Kidney epithelial cell (primary cell): ENCODE measurements around the gene UVRAG. TPM values are rescaled to one million over a fixed set of nuclear protein-coding genes. Genes with fewer than 3 reads are reported as not detected.
A peak's percentile ranks its signal among the peaks of the same experiment; 100 is the strongest.

ENCODE experiments used
- DNase-seq: peaks from one replicate; pipeline ENCODE4 v3.0.0-alpha.2; 2010; ENCODE audit warnings: low read depth
- H3K27me3 ChIP-seq: 2 replicates; pipeline ENCODE4 v1.6.0; 2011; ENCODE audit warnings: low read length; ENCODE audit not compliant: control insufficient read depth, insufficient read depth
- H3K36me3 ChIP-seq: 2 replicates; pipeline ENCODE4 v1.5.1; 2011; ENCODE audit warnings: low read length; ENCODE audit not compliant: control insufficient read depth, insufficient read depth
- H3K4me3 ChIP-seq: 2 replicates; pipeline ENCODE4 v1.5.1; 2011; ENCODE audit warnings: low read depth, mild to moderate bottlenecking, control low read depth, low read length
- CTCF ChIP-seq: IDR thresholded peaks from 2 replicates; pipeline ENCODE4 v1.5.1; 2011; ENCODE audit warnings: mild to moderate bottlenecking, moderate library complexity, low read length, control low read depth, inconsistent platforms; ENCODE audit not compliant: insufficient read depth, poor library complexity, severe bottlenecking
- total RNA-seq: library from RNA; depleted of rRNA; stranded (reverse); fragments of >200 nt; gene quantifications from 2 replicates; pipeline ENCODE4 v1.2.3, GENCODE V29; 2015

The UVRAG gene
- total RNA-seq, 1 donor from 2014 or later = 16.2 TPM

- H3K27me3 ChIP-seq = no peaks in the 10 kb centered on the region
- H3K36me3 ChIP-seq = no peaks in the 10 kb centered on the region
- no peak overlapping the region for H3K4me3 ChIP-seq
- no peak for DNase-seq
- no peak for TF ChIP-seq CTCF
These were observed 43.0 kb downstream of the UVRAG start for GRCh38 chr11:75858042-75858441.

DNA sequence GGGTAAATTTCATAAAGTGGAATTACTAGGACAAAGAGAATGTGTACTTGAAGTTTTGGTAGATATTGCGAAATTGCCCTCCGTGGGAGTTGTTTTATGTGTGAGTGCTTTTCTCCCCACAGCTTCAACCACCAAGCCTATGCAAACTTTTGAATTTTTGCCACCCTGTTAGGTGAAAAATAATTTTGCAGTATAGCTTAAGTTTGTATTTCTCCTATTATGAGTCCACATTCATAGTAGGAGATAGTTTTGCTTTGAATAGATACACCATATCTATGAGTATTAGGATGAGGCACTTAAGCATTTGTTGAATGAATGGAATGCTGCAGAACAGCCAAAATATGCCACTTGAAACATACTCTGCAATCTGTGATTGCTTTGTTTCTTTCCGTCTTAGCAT lies 43.6 kb downstream of the UVRAG start:
- Histone ChIP-seq H3K27me3 (no peaks in the 10 kb centered on the region), H3K36me3 (no peaks in the 10 kb centered on the region), H3K4me3 (no peak overlapping the region)
- DNase-seq = no peak
- no peak for TF ChIP-seq CTCF

DNA sequence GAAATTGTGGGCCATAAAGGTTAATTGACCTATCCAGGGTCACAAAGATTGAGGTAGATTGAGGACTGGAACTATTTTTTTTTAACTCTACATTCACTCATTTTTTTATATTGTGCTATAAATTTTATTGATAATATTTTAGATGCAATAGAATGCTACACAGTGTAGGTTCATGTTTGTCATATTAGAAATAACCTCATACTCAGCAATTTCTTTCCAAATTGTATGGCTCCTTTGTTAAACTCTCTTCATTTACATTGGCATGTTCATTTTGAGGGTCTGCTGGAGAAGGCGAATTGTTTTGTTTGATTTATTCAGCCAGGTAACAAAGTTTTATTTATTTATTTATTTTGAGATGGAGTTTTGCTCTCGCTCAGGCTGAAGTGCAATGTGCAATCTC lies 44.6 kb downstream of the UVRAG start:
- DNase-seq = no peak
- Histone ChIP-seq H3K27me3 (no peaks in the 10 kb centered on the region), H3K4me3 (no peak overlapping the region), H3K36me3 (no peaks in the 10 kb centered on the region)
- TF ChIP-seq CTCF = no peak

GRCh38 chr11:75862437-75862836 lies 47.4 kb downstream of the UVRAG start:
- no peaks in the 10 kb centered on the region for H3K36me3 ChIP-seq
- H3K4me3 ChIP-seq = no peak overlapping the region
- no peaks in the 10 kb centered on the region for H3K27me3 ChIP-seq
- DNase-seq = no peak
- TF ChIP-seq CTCF = no peak

DNA sequence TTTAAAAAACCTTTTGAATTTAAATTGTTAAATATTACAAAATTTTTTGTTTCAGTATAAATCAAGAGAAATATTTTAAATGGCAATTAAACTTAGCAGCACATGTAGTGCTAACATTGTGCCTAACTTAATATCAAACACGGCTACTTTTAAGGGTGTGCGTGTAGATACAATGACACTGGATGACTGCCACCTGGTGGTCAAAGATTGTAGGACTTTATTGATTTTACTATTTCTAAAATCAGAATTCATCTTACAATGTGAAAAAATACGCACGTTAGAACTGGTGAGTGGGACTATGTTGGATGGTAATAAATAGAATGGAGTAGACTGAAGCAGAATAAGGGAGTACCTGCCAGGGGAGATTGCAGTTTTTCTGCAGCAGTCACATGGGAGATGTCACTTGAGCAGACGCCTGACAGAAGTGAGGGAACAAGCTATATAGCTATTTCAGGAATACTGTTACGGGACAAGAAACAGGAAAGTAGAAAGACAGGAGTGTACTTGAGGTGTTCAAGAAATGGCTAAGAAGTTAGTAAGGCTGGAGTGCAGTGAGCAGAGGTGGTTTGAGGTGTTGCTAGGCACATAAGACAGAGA lies 52.9 kb downstream of the UVRAG start:
- Histone ChIP-seq H3K4me3 (no peak overlapping the region), H3K36me3 (no peaks in the 10 kb centered on the region), H3K27me3 (no peaks in the 10 kb centered on the region)
- peak; percentile 47 for TF ChIP-seq CTCF
- DNase-seq = no peak

GRCh38 chr11:75868990-75869389 lies 54.0 kb downstream of the UVRAG start:
- Histone ChIP-seq H3K4me3 (no peak overlapping the region), H3K36me3 (no peaks in the 10 kb centered on the region), H3K27me3 (no peaks in the 10 kb centered on the region)
- TF ChIP-seq CTCF = no peak
- no peak for DNase-seq
